Fibroblast of villous mesenchyme (primary cell): ENCODE data around the gene CDKN1C. TPM values are rescaled to one million over a fixed set of nuclear protein-coding genes. Genes with fewer than 3 reads are reported as not detected.

Experiments
- DNase-seq: peaks from one replicate; pipeline ENCODE4 v3.0.0-alpha.2; 2010; ENCODE audit warnings: low read depth
- H3K4me3 ChIP-seq: 2 replicates; pipeline ENCODE4 v1.5.1; 2011; ENCODE audit warnings: low read depth, mild to moderate bottlenecking, low read length
- CTCF ChIP-seq: IDR thresholded peaks from 2 replicates; pipeline ENCODE4 v1.5.1; 2012; ENCODE audit warnings: low read depth, mild to moderate bottlenecking, low read length; ENCODE audit not compliant: insufficient read depth
- total RNA-seq: library from RNA; depleted of rRNA; stranded (reverse); fragments of >200 nt; gene quantifications from 2 replicates; pipeline ENCODE4 v1.2.3, GENCODE V29; 2012

CDKN1C gene
- total RNA-seq, 1 donor, result 3.9 TPM

- H3K4me3 ChIP-seq, result no peak overlapping the region
- TF ChIP-seq CTCF, result no peak
- no peak for DNase-seq
Measured at GRCh38 chr11:2913776-2914175, 28.2 kb upstream of the CDKN1C start.

DNA sequence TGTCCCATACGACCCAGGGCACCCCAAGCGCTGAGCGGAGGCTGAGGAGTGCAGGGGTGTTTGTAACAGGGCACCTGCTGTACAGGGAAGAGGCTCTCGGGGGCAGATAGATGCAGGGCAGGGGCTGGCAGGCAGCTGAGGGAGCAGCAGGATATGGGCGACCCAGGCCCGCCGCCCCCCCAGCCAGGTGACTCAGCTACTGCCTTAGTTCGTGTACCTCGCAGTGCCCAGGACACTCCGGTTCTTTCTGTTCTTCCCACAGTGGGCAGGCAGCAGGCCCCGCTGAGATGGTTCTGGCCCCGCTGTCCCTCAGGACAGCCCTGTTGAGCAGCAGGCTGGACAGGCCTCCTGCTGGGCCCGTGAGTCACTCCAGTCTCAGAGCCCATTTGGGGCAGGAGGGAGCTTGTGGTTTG, 27.4 kb upstream of the CDKN1C start:
- DNase-seq, result peak; percentile 13
- no peak for TF ChIP-seq CTCF
- H3K4me3 ChIP-seq, result no peak overlapping the region

DNA sequence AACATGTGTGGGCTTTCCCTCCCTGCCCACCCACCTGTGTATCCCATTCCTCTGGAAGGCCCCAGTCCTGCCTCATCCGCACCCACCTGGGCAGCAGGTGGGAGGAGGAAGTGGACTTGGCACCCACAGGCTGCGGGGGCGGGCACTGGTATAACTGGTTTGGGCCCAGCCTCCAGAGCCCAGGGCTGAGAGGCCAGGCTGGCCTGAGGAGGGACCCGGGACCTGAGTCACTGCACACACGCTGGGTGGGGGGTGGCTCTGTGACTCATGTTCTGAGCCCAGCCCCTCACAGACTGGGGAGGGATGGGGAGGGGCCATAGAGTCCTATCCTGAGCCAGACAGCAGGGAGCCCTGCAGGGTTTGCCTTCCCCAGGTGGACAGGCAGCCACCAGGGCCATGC, 26.9 kb upstream of the CDKN1C start:
- H3K4me3 ChIP-seq, result no peak overlapping the region
- DNase-seq, result peak; percentile 54
- TF ChIP-seq CTCF, result no peak

DNA sequence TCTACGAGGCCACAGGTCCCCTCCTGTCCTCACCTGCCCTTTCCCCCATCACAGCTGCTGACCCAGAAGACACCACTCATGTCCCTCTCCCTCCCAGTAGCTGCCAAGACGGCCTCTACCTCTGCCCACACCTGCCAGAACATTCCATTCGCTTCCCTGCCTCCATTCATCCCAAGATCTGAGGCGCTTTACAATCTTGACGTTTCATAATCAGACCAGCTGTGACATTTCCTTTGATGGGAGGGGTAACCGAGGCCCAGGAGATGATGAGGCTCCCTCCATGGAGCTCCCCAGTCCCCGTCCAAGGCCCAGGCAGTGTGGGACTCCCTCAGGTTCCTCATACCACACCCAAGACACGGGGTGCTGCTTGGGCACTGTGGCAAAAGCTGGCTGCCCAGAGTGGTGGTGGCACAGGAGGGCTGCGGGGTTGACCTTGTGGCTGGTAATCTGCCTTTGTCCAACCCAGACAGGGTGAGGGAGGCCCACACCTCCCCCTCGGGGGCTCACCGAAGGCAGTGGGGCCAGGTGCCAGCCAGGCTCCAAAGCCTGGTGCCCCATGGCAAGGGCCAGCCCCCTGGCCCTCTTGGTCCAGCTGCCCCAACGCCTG, 26.3 kb upstream of the CDKN1C start:
- no peak for DNase-seq
- no peak overlapping the region for H3K4me3 ChIP-seq
- TF ChIP-seq CTCF, result no peak

- no peak for TF ChIP-seq CTCF
- no peak overlapping the region for H3K4me3 ChIP-seq
- DNase-seq, result no peak
Measured at GRCh38 chr11:2911088-2911784, 25.7 kb upstream of the CDKN1C start.

DNA sequence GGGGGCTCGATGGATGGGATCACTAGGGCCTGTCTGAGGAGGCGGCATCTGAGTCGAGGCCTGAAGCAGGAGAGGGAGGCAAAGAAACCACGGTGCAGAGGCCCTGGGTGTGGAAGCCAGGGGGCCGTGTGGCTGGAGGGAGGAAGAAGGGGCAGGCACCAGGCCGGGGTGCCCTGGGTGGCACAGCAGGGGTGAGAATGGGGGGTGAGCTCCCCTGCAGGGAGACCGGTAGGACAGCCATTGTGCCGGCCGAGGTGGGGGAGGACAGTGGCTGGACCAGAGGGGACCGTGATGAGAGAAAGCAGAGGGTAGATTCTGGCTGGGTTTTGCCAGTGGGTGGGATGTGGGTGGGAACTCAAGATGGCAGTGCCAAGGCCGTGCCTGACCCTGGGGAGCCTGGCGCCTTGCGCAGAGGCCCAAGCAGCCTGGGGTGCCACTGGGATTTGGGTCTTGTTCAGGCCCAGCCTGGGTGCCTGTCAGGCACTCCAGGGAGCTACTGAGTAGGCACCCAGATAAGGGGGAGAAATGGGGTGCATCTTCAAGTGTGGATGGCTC, 24.9 kb upstream of the CDKN1C start:
- H3K4me3 ChIP-seq, result no peak overlapping the region
- TF ChIP-seq CTCF, result no peak
- no peak for DNase-seq
